Right lung (tissue), 10 donors: ENCODE data around the gene GPR156. TPM values are rescaled to one million over a fixed set of nuclear protein-coding genes. Genes with fewer than 3 reads are reported as not detected.
"Not testable (repeated sequence)": the region's sequence is repeated elsewhere in the genome, so short reads cannot be mapped to it uniquely, and the experiment has no call there.

Source experiments
- DNase-seq, 2 donors: peaks; one replicate each; pipeline ENCODE4 v3.0.0-alpha.2; 2013
- long read RNA-seq, 8 donors: transcript quantifications; one replicate each; lab custom pipeline, GENCODE V29; 2026
- polyA plus RNA-seq, 5 donors: library from polyadenylated mRNA; unstranded; fragments of 120-200 nt; gene quantifications; one replicate each; pipeline versions ENCODE4 v1.2.1 to v1.2.3, GENCODE V29; 2013; ENCODE audit warnings: inconsistent platforms in 1 of 5, low replicate concordance in 1 of 5; ENCODE audit not compliant: insufficient read length in 5 of 5, insufficient read depth in 1 of 5

Gene GPR156
- polyA plus RNA-seq, result 1 to 10 TPM; 1.9 to 2.4 (median 2.3) TPM
- long read RNA-seq, donor 1, full-length matches to known transcripts, result 1 of 1 reads
- long read RNA-seq, donor 1, partial matches to known transcripts, result 0 of 1 reads
- long read RNA-seq, donor 1, other reads (novel, unspliced or antisense), result 0 of 1 reads
- long read RNA-seq, donor 2, partial matches to known transcripts, result 0 of 1 reads
- long read RNA-seq, donor 2, other reads (novel, unspliced or antisense), result 0 of 1 reads
- long read RNA-seq, donor 3, result 0 reads
- long read RNA-seq, donor 4, result 0 reads
- long read RNA-seq, donor 5, result 0 reads
- long read RNA-seq, donor 6, full-length matches to known transcripts, result 2 of 2 reads
- long read RNA-seq, donor 6, partial matches to known transcripts, result 0 of 2 reads
- long read RNA-seq, donor 6, other reads (novel, unspliced or antisense), result 0 of 2 reads
- long read RNA-seq, donor 7, result 0 reads
- long read RNA-seq, donor 8, result 0 reads

GRCh38 chr3:120284747-120285507 is at the start of gene GPR156:
TSS of gene GPR156 (minus strand) at chr3:120285222. CDS start at chr3:120244098, 41,124 bp downstream.
- DNase-seq, result peak in 1 of 2 donors; percentile 33

GRCh38 chr3:120332646-120333045 is 47.6 kb upstream of the GPR156 start:
- no peak for DNase-seq

GRCh38 chr3:120331076-120331475 is 46.1 kb upstream of the GPR156 start:
- no peak for DNase-seq

GRCh38 chr3:120326784-120327183 is 41.8 kb upstream of the GPR156 start:
- no peak for DNase-seq

- no peak for DNase-seq
These were observed 39.2 kb upstream of the GPR156 start for GRCh38 chr3:120324190-120324589.

DNA sequence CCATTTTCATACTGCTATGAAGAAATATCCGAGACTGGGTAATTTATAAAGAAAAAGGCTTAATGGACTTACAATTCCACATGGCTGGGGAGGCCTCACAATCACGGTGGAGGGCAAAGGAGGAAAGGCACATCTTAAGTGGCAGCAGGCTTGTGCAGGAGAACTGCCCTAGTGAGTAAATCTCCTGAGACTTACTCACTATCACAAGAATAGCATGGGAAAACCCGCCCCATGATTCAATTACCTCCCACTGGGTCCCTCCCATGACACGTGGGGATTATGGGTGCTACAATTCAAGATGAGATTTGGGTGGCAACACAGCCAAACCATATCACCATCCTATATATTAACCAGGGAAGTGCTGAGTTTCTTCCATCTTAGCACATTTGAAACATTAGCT is 38.7 kb upstream of the GPR156 start:
- not testable (repeated sequence) for DNase-seq

DNA sequence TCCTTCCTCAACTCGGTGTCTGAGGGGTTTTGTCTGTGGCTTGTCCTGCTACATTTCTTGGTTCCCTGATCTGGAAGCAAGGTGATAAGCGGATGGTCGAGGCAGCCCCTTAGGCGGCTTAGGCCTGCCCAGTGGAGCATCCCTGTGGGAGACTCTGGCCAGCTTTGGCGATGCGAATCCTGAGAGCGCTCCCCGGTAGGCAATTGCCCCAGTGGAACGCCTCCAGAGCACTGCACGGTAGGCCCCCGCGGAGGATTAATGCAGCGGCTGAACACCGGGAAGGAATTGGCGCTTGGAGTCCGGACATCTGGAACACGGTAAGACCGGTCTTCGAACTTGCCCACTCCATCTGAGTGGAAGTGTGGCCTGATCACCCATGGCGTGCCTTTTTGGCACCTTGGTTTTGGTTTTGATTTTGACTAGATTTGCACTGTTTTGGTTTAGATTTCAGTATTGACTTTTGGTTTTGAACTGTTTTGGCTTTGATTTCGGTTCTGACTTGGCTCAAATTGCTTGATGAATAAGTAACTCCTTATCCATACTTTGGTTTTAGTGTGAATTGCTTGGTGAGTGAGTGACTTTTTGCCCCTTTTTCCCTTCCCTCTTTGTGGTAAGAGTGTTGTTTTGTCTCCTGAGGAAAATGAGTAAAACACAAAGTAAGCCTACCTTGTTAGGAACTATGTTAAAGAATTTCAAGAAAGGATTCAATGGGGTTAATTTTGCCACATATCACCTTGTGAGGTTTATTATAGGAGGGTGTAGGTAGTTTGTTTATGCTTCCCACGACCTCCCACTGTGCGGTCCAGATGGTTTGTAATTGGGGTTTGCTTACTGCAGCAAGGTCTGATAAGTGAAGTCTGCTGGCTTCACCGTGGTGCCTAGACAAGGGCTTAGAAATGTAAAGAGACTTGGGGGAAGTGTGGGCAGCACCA is 27.1 kb upstream of the GPR156 start:
- DNase-seq, result no peak

DNA sequence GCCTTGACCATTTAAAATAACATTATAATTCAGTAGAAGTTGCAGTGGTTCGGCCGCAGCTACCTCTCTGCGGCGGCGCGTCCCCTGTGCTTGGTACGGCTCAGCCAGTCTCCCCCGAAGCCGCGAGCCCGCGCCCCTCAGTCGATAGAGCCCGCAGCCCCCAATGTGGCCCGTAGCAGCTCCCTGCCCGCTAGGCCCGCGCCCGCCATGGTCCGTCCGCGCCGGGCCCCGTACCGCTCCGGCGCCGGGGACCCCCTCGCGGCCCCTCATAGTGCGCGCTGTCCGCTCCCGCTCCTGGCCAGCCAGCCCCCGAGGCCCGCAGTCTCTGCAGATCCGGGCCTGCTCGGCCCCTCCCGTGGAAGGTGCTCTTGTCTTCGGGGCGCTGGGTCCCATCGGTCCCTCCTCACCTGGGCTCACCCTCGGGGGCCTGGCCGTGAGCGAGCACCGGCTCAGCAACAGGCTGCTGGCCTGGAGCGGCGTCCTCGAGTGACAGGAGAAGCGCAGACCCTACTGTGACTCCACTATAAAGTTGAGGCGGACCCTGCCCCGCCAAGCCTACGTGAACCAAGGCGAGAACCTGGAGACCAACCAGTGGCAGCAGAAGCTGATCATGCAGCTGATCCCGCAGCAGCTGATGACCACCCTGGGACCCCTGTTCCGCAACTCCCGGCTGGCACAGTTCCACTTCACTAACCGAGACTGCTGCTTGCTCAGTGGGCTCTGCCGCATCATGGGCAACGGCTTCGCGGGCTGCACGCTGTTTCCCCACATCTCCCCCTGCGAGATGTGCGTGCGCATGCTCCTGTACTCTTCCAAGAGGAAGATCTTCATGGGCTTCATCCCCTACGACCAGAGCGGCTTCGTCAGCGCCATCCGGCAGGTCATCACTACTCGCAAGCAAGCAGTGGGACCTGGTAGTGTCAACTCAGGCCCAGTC is 21.8 kb upstream of the GPR156 start:
- DNase-seq, result no peak

DNA sequence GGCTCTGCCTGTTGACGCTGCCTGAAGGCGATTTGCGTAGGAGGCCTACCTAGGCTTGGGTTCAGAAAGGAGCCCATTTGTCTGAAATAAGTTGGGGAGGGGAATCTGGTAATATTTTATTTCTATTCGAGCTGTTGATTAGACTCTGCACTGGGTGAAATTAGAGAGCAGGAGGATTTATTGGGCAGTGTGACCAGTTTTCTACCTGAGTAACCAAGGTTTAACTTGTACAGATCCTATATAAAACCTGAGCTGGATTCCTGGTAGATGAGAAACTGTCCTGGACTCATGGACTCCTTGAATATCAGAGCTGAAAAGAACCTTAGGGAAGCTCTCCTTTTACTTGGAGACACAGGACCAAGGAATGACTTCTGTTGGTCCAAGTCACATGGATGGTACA is 19.6 kb upstream of the GPR156 start:
- no peak for DNase-seq

GRCh38 chr3:120302361-120302760 is 17.3 kb upstream of the GPR156 start:
- DNase-seq, result no peak

GRCh38 chr3:120300971-120301370 is 15.9 kb upstream of the GPR156 start:
- no peak for DNase-seq

DNA sequence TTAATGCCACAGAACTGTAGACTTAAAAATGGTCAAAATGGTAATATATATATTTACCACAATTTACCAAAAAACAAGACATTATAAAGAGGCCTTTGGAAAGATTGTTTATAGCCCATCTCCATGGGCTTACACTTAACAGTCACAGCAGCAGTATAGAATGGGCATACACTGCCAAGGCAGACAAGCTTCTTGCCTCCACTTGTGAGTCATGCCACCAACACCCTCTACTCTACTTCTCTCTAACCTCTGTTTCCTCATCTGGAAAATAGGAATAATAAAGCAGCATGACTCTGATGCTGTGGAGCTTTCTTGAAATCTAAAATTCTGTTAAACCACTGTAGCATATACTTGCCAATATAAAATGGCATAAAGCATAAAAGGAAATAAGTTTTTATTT is 14.4 kb upstream of the GPR156 start:
- no peak for DNase-seq

GRCh38 chr3:120298996-120299395 is 14.0 kb upstream of the GPR156 start:
- no peak for DNase-seq

DNA sequence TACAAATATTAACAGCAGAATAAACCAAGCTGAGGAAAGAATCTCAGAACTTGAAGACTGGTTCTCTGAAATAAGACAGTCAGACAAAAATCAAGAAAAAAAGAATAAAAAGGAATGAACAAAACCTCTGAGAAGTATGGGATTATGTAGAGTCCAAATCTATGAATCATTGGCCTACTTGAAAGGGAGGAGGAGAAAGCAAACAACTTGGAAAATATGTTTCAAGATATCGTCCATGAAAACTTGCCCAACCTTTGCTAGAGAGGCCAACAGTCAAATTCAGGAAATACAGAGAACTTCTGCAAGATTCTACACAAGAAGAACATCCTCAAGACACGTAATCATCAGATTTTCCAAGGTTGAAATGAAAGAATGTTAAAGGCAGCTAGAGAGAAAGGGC is 6.5 kb upstream of the GPR156 start:
- not testable (repeated sequence) for DNase-seq

DNA sequence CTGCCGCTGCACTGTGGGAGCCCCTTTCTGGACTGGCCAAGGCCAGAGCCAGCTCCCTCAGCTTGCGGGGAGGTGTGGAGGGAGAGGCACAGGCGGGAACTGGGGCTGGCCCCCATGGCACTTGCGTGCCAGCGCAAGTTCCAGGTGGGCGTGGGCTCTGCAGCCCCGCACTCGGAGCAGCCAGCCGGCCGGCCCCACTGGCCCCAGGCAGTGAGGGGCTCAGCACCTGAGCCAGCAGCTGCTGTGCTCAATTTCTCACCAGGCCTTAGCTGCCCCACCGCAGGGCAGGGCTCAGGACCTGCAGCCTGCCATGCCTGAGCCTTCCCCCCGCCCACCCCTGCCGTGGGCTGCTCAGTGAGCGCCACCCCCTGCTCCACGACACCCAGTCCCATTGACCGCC is 4.6 kb upstream of the GPR156 start:
- no peak for DNase-seq

DNA sequence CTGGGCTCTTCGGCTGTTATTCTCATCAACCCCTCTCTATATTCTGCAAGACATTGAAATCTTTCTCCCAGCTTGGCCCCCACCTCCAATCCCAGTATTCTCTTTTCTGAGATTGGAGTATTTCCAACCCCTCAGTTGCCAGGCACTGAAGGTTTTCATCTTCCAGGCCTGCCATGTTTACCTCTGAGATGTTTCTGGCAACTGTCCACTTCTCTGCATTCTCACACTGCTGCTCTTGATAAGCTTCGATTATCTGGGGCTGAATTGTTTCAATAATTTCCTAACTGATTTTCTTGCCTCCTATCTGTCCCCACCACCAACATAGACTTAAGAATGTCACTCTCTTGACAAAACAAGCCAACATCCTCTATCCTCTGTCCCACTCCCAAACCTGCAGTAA is 1.4 kb upstream of the GPR156 start:
- DNase-seq, result no peak

- DNase-seq, result no peak
These were observed 453 bp upstream of the GPR156 start for GRCh38 chr3:120285508-120285841.

DNA sequence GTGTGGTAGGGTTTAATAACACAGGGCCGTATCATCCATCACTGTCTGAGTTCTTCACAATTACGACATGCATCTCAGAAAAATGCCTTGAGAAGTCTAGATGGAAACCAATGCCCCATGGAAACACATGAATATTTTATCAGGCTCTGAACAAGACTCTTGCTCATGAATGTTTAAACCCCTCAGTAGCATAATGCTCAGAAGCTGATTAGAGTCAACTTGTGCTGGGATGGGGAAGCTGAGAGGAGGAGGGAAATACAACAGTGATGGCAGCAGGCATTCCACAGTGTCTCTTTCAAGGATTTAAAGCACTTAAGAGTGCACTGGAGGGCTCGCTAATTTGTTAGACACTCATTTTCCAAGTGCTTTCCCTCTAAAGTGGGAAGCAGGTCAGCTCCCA is 3.8 kb downstream of the GPR156 start:
- DNase-seq, result no peak

GRCh38 chr3:120280566-120280965 is 4.5 kb downstream of the GPR156 start:
- no peak for DNase-seq

DNA sequence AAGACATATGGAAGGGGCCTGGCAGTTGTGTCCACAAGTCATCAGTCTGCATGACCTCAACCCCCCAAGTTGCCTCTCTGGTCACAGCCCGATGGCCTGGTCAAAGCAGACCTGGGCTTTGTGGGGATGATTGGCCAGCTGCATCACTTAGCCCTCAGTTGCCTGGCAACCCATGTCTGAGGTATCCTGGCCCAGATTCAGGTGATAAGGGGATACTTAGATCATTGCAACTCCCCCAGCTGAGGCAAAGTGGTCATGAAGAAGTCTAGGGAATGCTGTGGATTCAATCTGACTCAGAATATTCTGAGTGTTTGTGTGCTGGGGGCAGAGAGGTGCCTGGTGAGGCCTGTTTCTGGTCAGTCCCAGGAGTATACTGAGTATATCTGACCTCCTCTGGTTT is 5.0 kb downstream of the GPR156 start:
- DNase-seq, result no peak

DNA sequence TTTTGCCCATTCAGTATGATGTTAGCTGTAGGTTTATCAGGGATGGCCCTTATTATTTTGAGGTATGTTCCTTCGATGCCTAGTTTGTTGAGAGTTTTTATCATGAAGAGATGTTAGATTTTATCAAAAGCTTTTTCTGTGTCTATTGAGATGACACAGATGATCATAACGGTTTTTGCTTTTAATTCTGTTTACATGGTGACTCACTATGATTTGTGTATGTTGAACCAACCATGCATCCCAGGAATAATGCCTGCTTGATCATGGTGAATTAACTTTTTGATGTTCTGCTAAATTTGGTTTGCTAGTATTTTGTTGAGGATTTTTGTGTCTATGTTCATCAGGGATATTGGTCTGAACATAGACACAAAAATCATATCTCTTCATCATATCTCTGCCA is 8.3 kb downstream of the GPR156 start:
- DNase-seq, result no peak
